H1 (cell line): ENCODE measurements around the gene TMEM131L. TPM values are rescaled to one million over a fixed set of nuclear protein-coding genes. Genes with fewer than 3 reads are reported as not detected.

Experiments used
- BACH1 ChIP-seq: IDR thresholded peaks from 2 replicates; pipeline ENCODE4 v1.6.1; 2012; ENCODE audit warnings: low read length, improper control_type of control experiment
- BCL11A ChIP-seq, 2 experiments: IDR thresholded peaks; one replicate each; pipeline ENCODE4 v1.6.1; 2011; ENCODE audit warnings: low read depth in 2 of 2, low read length in 2 of 2, mild to moderate bottlenecking in 2 of 2
- E2F6 ChIP-seq: IDR thresholded peaks from 2 replicates; pipeline ENCODE4 v1.6.1; 2012; ENCODE audit warnings: inconsistent platforms
- RBBP5 ChIP-seq: IDR thresholded peaks from 2 replicates; pipeline ENCODE4 v1.7.1; 2012; ENCODE audit warnings: low read depth, mild to moderate bottlenecking, inconsistent platforms, low read length, moderate library complexity, borderline replicate concordance
- SIN3A ChIP-seq, 2 experiments: IDR thresholded peaks in 1 of 2; conservative IDR thresholded peaks in 1 of 2; 2 replicates each; pipeline ENCODE4 v1.6.1; 2011 to 2012; ENCODE audit warnings: low read length in 2 of 2, improper control_type of control experiment in 1 of 2, low read depth in 1 of 2, mild to moderate bottlenecking in 1 of 2
- polyA plus RNA-seq, 7 experiments: library from polyadenylated mRNA; depleted of rRNA in 3 of 7; stranded (reverse) in 5 of 7; unstranded in 2 of 7; fragments of >200 nt in 5 of 7; fragments of 200-250 nt in 2 of 7; gene quantifications; 1 replicate in 5 of 7; 2 replicates in 1 of 7; 4 replicates in 1 of 7; pipeline versions ENCODE4 v1.2.1 to v1.2.3, GENCODE V29; 2011 to 2013; ENCODE audit warnings: missing spikeins in 2 of 7, mixed read lengths in 2 of 7
- total RNA-seq: library from RNA; stranded (reverse); fragmentation: NEBNext Ultra II Directional; extraction: Animal tissue kit (Norgen Biotek cat#: 25700); gene quantifications from 2 replicates; pipeline ENCODE4 v1.2.1, GENCODE V29; 2021

Gene TMEM131L
- total and polyA plus RNA-seq, 2 of the 8 experiments (the other 6 are each of a cell fraction or from before 2014, with no cell fraction given): 14.3 to 26.1 TPM

GRCh38 chr4:153684182-153684970 is 218.2 kb downstream of the TMEM131L start, which contains the start of gene TLR2 (continued):
- TF ChIP-seq BACH1: no peak
- TF ChIP-seq E2F6: peak; percentile 95
- TF ChIP-seq BCL11A (IDR thresholded peaks at IDR 0.05; ENCODE audit: low read depth in 2 of 2, low read length in 2 of 2): no peak
- TF ChIP-seq RBBP5: no peak; the same call in 1 of the 2 replicates
- TF ChIP-seq SIN3A (conservative IDR thresholded peaks at IDR 0.05 in 1 of 2, IDR thresholded peaks at IDR 0.05 in 1 of 2; ENCODE audit: low read depth in 1 of 2, low read length in 2 of 2): no peak
